Measurements from ENCODE around the gene POLK. TPM values are rescaled to one million over a fixed set of nuclear protein-coding genes. Genes with fewer than 3 reads are reported as not detected.

The POLK gene
- total and polyA plus RNA-seq, 2 of the 4 experiments (the other 2 are of a cell fraction): 10.4 to 24.4 TPM

GRCh38 chr5:75626959-75627358 is 115.3 kb downstream of the POLK start:
- DNase-seq: no peak
- Histone ChIP-seq H4K8ac (ENCODE audit: low read depth in 2 of 2, low read length in 2 of 2) (no peak overlapping the region), H2BK15ac (ENCODE audit: low read depth, low read length) (no peak overlapping the region), H3K9me1 (ENCODE audit: insufficient read depth, low read length) (peaks cover 2% of the 10 kb centered on the region; the same call in 1 of the 2 replicates), H3K23ac (ENCODE audit: low read depth, low read length) (no peak overlapping the region), H3K4ac (ENCODE audit: low read depth, low read length) (no peak overlapping the region), H2AFZ (replicated peaks; ENCODE audit: low read length, poor library complexity) (no peak overlapping the region), H3K56ac (ENCODE audit: extremely low read depth, insufficient read depth, low read length) (no peak overlapping the region), H3K4me1 (ENCODE audit: control insufficient read depth, insufficient read depth, low read length) (peaks cover 2% of the 10 kb centered on the region; the same call in 1 of the 2 replicates), H3K27me3 (ENCODE audit: control insufficient read depth, insufficient read depth, low read length) (no peaks in the 10 kb centered on the region), H4K5ac (ENCODE audit: low read depth, low read length) (no peak overlapping the region), H2BK5ac (ENCODE audit: low read depth, low read length, poor library complexity, severe bottlenecking) (no peak overlapping the region), H3K4me2 (ENCODE audit: low read depth, low read length) (no peak overlapping the region), H3K9ac (ENCODE audit: low read depth, low read length) (no peak overlapping the region), H4K20me1 (ENCODE audit: insufficient read depth, low read length) (no peaks in the 10 kb centered on the region), H3K79me1 (ENCODE audit: low read depth in 1 of 2, low read length in 2 of 2) (no peaks in the 10 kb centered on the region), H2BK120ac (ENCODE audit: low read depth, low read length) (no peak overlapping the region), H2BK20ac (ENCODE audit: low read depth, low read length) (no peak overlapping the region), H3K4me3 (ENCODE audit: insufficient read depth, low read depth, low read length) (no peak overlapping the region), H3K14ac (replicated peaks; ENCODE audit: low read depth, low read length) (no peak overlapping the region), H2AK5ac (ENCODE audit: low read depth, low read length) (no peak overlapping the region), H2AK9ac (replicated peaks; ENCODE audit: low read depth, low read length, poor library complexity) (no peak overlapping the region), H3K9me3 (ENCODE audit: control insufficient read depth, insufficient read depth, low read length) (no peaks in the 10 kb centered on the region), H3K18ac (ENCODE audit: low read depth, low read length) (no peak overlapping the region), H3K27ac (ENCODE audit: insufficient read depth, low read length) (no peak overlapping the region), H3K36me3 (ENCODE audit: control insufficient read depth, insufficient read depth, low read length) (no peaks in the 10 kb centered on the region), H4K91ac (ENCODE audit: insufficient read depth, low read depth, low read length) (no peak overlapping the region)
- dilution Hi-C loops (cut with HindIII; ENCODE audit: low sequenced_read_pairs, unreplicated experiment) (no loop called here), in situ Hi-C loops (cut with MboI; ENCODE audit: low sequenced_read_pairs) (no loop called here), intact Hi-C loops (cut with micrococcal nuclease) (no loop called here)
- ChIA-PET CTCF (no interaction called here), POLR2A (ENCODE audit: unreplicated experiment) (no interaction called here)
- no TSS peak for BruUV-seq (replicated peaks)
- ATAC-seq (ENCODE audit: low read depth): no peak
- no peak for TF ChIP-seq RCOR1 (IDR thresholded peaks at IDR 0.05; ENCODE audit: insufficient replicate concordance, low read length)
- TF ChIP-seq FOS (IDR thresholded peaks at IDR 0.05; ENCODE audit: low read depth, low read length): no peak
- TF ChIP-seq RAD21 (IDR thresholded peaks at IDR 0.05; ENCODE audit: low read length): no peak
- TF ChIP-seq MXI1 (IDR thresholded peaks at IDR 0.05; ENCODE audit: borderline replicate concordance, low read depth, low read length): no peak
- TF ChIP-seq MAFK (IDR thresholded peaks at IDR 0.05; ENCODE audit: low read depth, low read length): no peak
- TF ChIP-seq BHLHE40 (IDR thresholded peaks at IDR 0.05; ENCODE audit: low read depth, low read length): no peak
- TF ChIP-seq POLR2A (IDR thresholded peaks at IDR 0.05; ENCODE audit: low read depth, low read length): no peak
- no peak for TF ChIP-seq MAZ (IDR thresholded peaks at IDR 0.05; ENCODE audit: borderline replicate concordance, low read depth, low read length)
- TF ChIP-seq NFE2L2 (IDR thresholded peaks at IDR 0.05; ENCODE audit: low read depth, low read length): no peak
- no peak for TF ChIP-seq CHD1 (IDR thresholded peaks at IDR 0.05; ENCODE audit: low read depth, low read length)
- TF ChIP-seq USF2 (IDR thresholded peaks at IDR 0.05; ENCODE audit: low read depth, low read length): no peak
- no peak for TF ChIP-seq ELK1 (IDR thresholded peaks at IDR 0.05; ENCODE audit: borderline replicate concordance, low read depth, low read length)
- TF ChIP-seq RFX5 (IDR thresholded peaks at IDR 0.05; ENCODE audit: low read depth, low read length): no peak
- TF ChIP-seq CTCF (conservative IDR thresholded peaks at IDR 0.05; ENCODE audit: low read depth, low read length): no peak
- no peak for TF ChIP-seq SMC3 (IDR thresholded peaks at IDR 0.05; ENCODE audit: low read depth, low read length)
- TF ChIP-seq CEBPB (IDR thresholded peaks at IDR 0.05; ENCODE audit: low read depth, low read length): no peak
